Hepatocyte (in vitro differentiated cells): ENCODE data around the gene RPE.

Experiments
- EZH2 ChIP-seq: fragments of 200-600 bp; sonication (generic); IDR thresholded peaks from 2 replicates; pipeline ENCODE4 v1.6.1; 2016; ENCODE audit warnings: antibody characterized with exemption, mild to moderate bottlenecking, borderline replicate concordance
- TF ChIP-seq, protein P1 (sequence below): fragments of 200-600 bp; sonication (generic); IDR thresholded peaks from 2 replicates; pipeline ENCODE4 v1.5.1; 2016; ENCODE audit warnings: antibody characterized with exemption, mild to moderate bottlenecking; ENCODE audit not compliant: poor library complexity

DNA sequence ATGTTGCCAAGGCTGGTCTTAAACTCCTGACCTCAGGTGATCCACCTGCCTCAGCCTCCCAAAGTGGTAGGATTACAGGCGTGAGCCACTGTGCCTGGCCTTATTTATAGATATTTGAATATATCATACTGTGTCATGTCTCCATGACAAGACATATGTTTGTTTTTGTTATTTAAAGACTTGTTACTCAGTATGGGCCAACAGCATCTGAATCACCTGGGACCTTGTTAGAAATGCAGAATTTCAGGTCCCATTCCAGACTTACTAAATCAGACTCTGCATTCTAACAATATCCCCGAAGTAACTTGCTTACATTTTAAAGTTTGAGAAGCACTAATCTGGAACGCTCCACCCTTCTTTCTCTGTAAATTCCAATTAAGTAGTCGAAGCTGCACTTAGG is 33.2 kb downstream of the RPE start:
- TF ChIP-seq, protein P1, sequence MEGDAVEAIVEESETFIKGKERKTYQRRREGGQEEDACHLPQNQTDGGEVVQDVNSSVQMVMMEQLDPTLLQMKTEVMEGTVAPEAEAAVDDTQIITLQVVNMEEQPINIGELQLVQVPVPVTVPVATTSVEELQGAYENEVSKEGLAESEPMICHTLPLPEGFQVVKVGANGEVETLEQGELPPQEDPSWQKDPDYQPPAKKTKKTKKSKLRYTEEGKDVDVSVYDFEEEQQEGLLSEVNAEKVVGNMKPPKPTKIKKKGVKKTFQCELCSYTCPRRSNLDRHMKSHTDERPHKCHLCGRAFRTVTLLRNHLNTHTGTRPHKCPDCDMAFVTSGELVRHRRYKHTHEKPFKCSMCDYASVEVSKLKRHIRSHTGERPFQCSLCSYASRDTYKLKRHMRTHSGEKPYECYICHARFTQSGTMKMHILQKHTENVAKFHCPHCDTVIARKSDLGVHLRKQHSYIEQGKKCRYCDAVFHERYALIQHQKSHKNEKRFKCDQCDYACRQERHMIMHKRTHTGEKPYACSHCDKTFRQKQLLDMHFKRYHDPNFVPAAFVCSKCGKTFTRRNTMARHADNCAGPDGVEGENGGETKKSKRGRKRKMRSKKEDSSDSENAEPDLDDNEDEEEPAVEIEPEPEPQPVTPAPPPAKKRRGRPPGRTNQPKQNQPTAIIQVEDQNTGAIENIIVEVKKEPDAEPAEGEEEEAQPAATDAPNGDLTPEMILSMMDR, result no peak
- TF ChIP-seq EZH2, result no peak
